Astrocyte of the spinal cord (primary cell): Measurements from ENCODE around the gene SPATA24.

Source experiments
- DNase-seq: peaks from one replicate; pipeline ENCODE4 v3.0.0; 2011; ENCODE audit warnings: low read depth, low spot score
- H3K4me3 ChIP-seq: 2 replicates; pipeline ENCODE4 v1.5.1; 2011; ENCODE audit warnings: low read depth, mild to moderate bottlenecking, low read length, moderate library complexity
- CTCF ChIP-seq: IDR thresholded peaks from 2 replicates; pipeline ENCODE4 v1.5.1; 2012; ENCODE audit warnings: low read depth, mild to moderate bottlenecking, low read length, inconsistent platforms
- in situ Hi-C: cut with HindIII; loops from 2 replicates; pipeline ENCODE4 v1.10.0; 2017; ENCODE audit warnings: low sequenced_read_pairs

SPATA24 gene

GRCh38 chr5:139416651-139417050 lies 12.8 kb upstream of the SPATA24 start:
- TF ChIP-seq CTCF: no peak
- in situ Hi-C loops: loop anchor here (25.0 kb wide), 1 partner anchor 96 kb away; no protein-coding TSS in a partner anchor
- DNase-seq: no peak

GRCh38 chr5:139415869-139416268 lies 12.0 kb upstream of the SPATA24 start:
- TF ChIP-seq CTCF: no peak
- in situ Hi-C loops: loop anchor here (25.0 kb wide), 1 partner anchor 96 kb away; no protein-coding TSS in a partner anchor
- H3K4me3 ChIP-seq: no peak overlapping the region
- no peak for DNase-seq

More at GRCh38 chr5:139416651-139417050, 12.8 kb upstream of the SPATA24 start:
- no peak overlapping the region for H3K4me3 ChIP-seq

GRCh38 chr5:139415221-139415861 lies 11.5 kb upstream of the SPATA24 start:
- DNase-seq: no peak
- in situ Hi-C loops: loop anchor here (25.0 kb wide), 1 partner anchor 97 kb away; no protein-coding TSS in a partner anchor
- H3K4me3 ChIP-seq: no peak overlapping the region
- TF ChIP-seq CTCF: no peak

- TF ChIP-seq CTCF: no peak
- in situ Hi-C loops: loop anchor here (25.0 kb wide), 1 partner anchor 98 kb away; no protein-coding TSS in a partner anchor
- no peak overlapping the region for H3K4me3 ChIP-seq
- no peak for DNase-seq
These were observed 10.8 kb upstream of the SPATA24 start for GRCh38 chr5:139414581-139415130.

- TF ChIP-seq CTCF: no peak
- no peak overlapping the region for H3K4me3 ChIP-seq
- in situ Hi-C loops: loop anchor here (25.0 kb wide), 1 partner anchor 98 kb away; no protein-coding TSS in a partner anchor
- no peak for DNase-seq
These were observed 10.1 kb upstream of the SPATA24 start for GRCh38 chr5:139413963-139414362.

GRCh38 chr5:139413153-139413552 lies 9.3 kb upstream of the SPATA24 start:
- in situ Hi-C loops: loop anchor here (25.0 kb wide), 1 partner anchor 99 kb away; no protein-coding TSS in a partner anchor
- H3K4me3 ChIP-seq: no peak overlapping the region
- no peak for DNase-seq
- TF ChIP-seq CTCF: no peak
